ENCODE data around the gene DST.

Gene DST

DNA sequence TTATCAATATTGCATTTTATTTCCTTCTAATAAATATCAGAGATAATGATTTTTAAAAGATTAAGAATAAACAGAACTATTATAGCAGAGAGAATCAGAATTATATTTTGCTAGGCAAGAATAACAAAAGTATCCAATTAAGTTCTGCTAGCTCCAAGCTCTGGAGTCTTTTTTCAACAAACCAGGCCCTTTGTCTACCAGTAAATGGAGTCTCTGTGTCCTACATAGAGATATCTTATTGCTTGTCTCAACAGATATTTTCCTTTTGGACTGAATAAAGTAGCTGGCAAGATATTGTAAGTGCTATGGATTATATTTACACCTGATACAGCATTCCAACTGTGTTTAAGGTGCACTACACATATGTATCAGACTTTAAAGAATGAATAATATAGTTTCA, 107.1 kb downstream of the DST start:
- DNase-seq, result no peak

DNA sequence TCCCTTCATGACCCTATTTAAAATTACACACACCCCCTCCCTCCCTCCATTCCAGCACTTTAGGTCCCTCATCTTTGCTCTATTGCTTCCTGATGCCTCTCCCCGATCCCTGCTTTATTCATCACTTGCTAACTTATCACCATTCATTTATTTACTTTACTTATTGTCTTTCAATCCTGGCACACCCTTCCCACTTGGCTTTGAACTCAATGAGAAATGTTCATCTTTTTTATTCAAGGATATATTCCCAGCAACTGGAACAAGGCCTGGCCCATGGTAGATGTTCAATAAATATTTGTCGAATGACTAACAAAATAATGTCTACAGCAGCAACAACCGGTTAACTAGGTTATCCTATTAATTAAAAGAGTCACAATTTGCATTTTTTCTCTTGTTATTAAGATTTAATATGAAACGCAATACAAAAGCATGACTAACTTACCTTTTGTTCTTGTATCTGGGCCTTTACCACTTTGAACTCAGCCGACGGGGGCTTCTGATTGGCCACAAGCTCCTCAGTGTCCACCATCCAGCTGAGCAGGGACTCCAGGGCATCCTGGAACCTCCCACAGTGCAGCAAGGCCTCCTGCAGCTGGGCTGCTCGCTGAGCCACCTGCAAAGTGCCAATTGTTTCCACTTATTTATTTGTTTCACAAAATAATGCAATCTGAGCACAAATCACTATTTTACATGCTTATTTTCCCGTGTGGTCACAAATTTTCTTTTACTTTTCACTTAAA, 107.8 kb downstream of the DST start:
- no peak for DNase-seq

DNA sequence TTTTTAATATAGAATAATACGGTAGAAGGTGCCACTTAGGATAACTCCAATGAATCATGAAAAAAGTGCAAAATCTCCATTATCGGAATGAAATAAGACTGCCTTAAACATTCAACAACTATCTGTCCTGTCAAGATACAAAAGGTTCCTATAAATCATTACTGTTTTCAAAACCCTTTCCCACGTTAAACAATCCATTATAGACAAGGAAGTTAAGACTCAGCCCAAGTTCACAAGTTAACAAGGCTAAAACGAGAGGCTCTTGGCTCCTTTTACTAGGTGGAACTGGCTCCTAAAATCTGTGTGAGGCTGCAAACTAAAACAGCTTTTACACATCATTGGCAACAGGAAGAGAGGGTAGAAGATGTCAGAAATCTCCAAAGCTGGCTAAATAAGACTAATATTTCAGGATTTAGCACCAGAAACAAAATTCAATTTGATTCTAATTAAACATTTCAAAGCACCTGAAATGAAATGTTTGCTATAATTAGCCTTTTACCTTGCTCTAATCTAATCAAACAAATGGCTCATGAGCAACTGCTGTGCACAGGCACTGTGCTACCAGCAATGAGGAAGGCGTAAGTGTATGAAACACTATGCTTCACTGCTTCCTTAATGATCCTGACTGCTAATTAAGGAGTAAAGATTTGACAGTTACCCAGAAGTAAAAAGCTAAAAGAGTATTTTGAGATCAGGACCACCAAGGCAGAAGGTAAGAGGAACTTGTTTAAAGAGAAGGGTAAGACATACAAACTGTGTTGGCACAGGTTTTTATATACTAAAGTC, 109.7 kb downstream of the DST start:
- DNase-seq, result no peak

DNA sequence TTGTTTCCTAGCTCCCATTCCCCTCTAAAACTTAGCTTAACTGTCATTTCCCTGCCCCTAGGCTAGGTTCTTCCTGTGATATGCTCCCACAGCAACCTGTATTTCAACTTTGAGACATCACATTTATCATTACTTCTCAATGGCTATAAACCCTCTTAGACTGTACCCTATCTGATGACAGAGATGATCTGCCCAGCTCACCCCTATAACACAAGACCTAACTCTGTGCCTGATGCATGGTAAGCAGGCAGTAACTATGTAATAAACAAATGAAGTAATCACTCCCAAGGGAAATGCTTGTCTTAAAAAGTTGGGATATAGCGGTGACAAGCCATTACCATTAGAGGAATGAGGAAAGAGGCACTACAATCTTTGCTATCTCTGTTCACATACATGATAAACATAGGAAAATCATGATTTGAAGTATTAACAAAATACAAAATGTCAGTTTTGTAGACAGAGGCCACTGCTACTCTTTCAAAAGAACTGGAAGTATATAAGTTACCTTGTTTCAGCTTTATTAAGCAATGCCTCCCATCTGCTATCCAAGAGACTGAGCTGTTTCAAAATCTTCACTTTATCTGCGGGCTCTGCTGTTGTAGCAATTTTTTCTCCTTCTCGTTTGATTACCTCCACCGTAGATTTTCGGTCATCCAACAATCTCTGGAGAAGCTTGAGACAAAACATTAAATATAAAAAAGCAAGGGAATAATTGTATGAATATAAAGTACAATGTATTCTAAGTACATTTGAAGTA, 110.7 kb downstream of the DST start:
- no peak for DNase-seq

DNA sequence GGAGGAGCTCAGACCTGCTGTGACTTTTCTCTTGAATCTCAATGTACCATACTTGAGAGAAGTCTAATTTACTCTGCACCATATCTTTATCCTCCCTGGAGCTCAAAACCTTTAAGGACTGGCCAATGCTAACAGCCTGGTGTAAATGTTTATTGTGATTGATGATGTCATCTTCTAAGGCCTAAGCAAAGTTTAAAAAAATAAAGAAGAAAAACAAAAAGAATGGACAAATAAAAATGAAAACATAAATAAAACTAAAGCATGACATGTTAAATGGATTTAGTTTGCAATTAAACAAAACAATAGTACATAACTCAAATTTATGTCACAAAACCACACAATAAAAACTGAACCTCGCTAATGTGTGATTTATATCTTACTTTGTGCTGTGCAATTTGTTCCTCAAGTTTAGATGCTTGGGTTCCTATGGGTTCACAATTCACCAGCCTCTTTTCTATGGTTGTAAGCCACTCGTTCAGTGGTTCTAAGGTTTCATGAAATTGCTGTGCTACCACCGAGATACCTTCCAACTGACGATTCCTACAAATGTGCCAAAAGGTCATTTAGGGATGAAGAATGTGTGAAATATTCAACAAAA, 113.0 kb downstream of the DST start:
- no peak for DNase-seq

DNA sequence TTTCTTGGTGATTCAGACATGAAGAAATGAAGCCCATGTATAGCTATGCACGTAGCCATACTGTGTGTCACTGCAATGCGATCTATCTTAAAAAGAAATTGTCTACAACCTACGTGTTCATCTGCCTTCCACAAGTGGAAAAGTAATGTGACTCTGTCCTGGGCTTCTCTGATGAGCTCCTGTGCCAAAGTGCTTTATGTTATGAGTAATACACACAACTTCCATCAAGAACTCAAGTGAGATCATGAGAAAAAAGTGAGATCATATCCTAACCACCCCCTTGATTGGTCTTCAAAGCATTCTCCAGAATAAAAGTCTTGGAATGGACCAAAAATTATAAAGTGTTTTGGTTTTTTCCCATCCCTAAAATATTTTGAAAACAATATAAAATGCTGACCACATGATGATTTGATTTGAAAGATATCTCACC, 114.3 kb downstream of the DST start:
- no peak for DNase-seq

DNA sequence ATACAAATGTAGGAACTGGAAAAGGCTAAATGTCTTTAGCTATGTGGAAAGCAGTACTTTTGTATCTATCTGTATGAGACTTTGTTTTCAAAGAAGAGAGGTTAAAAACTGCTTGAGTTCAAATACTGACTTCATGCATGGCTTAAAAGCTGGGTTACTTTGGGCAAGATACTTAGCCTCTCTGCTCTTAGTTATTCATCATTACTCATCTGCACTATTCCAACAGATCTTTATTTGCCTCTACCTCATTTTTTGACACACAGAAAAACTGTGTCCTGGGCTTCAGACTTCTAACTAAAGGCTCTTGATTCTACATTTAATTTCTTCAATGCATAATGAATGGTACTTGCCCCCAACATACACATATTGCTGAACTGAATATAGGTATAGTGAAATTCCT, 114.8 kb downstream of the DST start:
- DNase-seq, result no peak

DNA sequence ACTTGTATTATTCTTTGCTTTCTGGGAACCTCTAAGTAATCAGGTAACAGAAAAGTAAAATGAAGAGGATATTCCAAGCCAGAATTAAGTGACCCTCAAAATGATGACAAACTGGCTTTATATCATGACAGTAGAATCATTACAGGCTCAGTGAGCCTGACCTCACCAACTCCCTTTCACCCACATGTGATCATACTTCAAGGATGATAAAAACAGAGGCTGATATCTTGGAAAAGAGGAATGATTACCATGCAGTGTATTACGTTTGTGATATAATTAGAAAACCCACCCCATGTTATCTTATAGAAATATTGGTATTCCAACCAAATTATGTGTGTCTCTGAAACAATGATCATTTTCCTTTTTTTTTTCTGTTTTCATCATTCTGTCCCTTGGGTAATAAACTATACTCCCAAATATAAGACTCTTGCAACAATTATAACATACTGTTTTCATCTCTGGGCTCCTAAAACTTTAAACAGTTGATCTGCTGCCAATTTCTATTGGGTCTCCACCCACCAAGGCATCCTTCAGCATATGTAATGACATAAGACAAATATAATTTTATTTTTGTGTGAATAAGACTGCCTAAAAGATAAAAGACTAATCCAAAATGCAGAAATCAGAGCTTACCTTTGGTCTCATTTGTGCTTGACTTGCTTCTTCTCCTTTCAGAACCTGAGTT, 115.7 kb downstream of the DST start:
- no peak for DNase-seq

DNA sequence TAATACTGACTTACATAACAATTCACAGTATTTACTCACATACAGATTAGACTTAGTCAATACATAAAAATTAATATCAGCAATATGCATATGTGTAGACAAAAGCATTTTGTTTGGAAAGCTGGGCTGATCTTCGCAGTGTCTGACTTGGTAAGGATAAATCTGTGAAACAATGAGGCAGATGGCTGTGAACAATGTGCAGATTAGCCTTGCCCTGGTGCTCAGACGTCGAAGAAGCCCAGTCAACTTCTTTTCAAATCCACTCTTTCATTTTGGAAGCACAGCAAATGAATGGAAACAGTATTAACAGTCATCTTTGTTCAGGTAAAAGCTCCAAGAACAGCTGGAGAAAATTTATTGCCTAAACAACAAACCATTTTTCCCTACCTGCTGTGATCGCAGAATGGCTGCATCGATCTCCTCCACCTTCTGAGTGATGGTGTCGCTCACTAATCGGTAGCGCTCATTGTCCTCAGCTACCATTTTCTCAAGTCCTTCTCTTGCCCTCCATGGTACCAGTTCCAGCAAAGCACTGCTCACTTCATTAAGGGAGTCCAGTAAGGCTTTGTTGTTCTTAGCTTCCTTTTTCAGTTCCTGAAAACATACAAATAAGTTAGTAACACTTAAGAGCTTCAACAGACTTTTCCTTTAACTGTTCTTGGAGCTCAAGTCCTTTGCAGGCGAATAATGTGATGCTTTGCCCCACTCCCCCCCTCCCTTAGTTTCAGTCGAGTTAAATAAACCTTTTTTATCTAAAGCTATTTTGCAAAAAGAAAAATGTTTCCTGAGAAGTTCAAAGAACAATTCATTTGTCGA, 116.5 kb downstream of the DST start:
- no peak for DNase-seq

DNA sequence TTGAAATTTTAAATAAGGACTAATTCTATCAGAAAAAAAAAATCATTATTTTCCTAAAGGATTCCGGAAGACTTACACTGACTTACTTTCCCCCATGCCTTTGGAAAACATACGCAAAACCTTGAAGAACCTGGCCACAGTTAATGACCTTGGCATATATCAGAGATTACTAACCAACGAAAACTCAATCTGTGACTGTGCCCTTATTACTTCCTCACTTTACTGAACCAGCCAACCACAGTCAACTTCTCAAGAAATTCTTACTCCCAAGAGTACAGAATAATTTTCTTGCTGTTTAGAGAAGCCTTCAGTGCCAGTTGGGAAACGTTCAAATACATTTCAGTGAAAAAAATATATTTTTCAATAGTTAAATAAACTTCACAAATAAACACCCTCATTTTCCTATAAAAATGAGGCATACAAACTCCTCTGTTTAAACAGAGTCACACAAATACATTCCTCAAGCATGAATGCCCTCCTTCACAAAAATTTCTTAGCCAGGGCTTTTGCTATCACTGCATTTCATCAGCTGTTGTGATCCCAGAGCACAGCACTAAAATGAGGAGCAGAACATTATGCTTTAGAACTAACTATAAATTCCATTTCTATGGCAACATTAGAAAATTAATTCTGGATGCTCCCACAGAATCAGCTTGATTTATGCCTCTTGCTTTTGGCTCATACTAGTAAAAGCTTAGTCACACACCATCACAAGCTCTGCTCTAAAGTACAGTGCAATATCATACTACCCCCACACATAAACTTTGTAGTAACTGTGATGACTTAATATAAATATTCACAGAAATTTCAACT, 117.6 kb downstream of the DST start:
- DNase-seq, result no peak

DNA sequence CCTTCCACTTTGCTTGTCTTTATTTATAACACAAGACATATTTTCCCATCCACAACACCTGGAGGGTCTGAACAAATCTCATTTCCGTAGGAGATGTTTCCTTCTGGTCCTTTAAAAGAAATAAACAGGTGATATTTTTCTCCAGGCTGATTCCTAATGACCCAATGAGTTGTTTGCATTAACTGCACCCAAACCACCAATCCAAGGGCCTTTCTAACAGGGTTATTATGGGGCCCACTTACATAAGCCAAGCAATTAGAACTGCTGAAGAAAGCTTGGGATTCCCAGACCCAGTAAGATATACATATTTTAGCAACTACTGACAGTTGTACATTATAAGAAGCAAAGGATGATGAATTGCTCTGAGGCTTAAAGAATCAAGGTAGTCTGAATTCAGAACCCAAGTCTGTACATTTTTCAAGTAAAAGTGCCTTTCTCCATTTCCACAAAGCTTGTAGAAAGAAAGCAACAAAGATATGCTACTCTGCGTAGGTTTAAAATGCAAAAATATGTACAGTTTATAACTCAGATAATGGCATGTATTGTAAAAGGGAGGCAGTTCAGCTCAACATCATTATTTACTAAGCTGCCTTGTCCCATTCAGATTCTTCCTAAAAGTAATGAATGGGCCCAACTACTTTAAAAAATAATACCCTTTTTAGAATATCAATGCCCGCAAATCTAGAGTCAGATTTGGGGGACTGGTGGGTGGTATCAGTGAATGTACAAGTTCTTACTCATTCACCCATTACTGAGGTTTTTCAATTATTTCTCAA, 120.0 kb downstream of the DST start:
- no peak for DNase-seq

DNA sequence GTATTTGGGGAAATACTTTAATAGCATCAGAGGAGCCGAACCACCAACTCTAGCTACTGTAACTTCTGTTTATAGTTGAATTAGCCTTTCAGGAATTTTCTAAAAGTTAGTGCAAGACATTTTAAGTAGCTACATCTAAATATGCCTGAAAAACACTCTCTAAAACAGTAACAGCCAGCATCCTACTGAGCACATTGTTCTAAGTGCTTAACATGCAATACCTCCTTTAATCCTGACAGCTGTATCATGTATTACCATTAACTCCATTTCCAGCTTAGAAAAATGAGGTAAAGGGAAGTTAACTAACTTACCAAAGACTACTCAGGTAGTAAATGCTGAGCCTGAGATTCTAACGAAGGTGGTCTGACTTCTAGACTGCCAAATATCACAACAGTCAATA, 120.7 kb downstream of the DST start:
- no peak for DNase-seq

DNA sequence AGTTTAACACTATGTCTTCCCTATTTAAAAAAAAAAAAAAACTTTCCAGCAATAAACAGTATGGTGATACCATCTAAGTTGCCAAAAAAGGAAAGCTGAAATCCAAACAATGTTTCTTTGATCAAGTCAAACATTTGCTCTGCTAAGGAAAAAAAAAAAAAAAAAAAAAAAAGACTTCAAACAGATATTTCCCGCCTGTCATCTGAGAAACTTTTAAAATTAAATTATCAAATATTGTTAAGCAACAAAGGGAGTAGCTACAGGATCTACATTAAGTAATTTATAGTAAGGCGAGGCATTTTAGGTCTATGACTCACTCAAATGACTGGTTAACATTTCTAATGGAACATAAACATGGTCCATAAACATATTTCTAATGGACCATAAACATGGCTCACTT, 121.2 kb downstream of the DST start:
- DNase-seq, result no peak

DNA sequence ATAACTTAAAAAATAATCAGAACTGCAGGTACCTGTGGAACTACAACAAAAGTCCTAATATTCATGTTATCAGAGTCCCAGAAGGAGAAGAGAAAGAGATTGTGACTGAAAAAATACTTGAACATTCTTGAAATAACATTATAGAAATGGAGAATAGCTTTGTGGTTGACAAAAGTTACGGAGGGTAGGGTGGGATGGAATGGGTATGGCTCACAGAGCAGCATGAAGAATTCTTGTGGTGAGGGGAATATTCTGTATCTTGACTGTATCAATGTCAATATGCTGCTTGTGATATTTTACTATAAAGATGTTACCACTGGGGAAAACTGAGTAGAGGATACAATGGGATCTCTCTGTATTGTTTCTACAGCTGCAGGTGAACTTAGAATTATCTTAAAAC, 122.5 kb downstream of the DST start:
- DNase-seq, result no peak

DNA sequence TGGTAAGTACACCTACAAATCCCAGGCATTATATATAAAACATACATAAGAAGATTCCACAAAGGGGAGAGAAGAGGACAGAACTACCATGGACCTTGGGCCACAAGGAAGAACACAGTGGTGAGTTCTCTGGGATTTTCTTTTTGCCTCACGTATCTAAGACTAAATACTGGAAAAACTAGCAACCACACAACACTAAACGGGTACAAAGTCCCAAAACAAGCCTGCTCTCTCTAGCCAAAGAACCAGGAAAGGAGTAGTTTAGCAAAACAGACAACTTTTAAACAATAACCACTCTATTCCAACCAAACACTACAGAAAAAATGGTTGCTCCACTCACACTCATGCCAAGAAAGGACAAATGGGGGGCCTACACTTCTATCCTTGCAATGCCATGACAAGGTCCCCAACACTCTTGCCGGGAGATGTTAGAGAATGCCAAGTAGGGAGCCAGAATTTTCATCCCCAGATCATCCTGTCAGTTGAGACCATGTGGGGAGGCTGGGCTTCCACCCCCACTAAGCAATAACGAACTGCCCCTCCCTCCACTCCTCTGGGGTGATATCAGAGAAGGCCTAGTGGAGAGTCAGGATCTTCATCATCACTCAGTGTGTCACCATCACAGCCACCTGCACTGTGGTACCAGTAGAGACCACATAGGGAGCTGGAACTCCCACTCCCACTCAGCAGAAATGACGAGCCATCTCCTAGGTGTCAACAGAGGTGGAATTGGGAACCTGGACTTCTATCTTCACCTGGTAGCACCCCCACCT, 123.5 kb downstream of the DST start:
- no peak for DNase-seq

DNA sequence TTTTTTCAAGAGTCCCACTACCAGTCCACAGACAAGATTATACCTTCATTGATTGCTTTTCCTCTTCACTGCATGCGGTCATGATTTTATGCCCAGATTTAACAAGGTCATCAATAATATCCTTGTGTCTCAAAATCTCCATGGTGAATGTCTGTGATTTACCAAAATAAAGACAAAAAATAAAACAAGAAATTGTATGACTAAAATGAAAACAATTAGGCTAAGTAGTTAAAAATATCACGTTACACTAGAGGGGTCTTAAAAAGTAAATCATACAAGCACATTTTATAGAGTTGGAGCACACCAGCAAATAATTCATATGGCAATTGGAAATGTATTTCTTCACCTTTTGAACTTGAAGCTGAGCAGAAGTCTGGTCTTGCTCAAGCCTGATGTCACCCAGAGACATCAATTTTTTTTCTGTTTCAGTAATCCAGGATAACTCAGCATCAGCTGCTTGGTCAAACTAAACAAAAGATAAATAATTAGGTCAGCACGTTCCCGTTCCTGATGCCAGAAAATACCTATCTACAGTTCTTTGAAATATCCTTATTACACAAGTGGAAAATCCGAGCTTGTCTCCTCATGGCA, 125.4 kb downstream of the DST start:
- DNase-seq, result no peak

DNA sequence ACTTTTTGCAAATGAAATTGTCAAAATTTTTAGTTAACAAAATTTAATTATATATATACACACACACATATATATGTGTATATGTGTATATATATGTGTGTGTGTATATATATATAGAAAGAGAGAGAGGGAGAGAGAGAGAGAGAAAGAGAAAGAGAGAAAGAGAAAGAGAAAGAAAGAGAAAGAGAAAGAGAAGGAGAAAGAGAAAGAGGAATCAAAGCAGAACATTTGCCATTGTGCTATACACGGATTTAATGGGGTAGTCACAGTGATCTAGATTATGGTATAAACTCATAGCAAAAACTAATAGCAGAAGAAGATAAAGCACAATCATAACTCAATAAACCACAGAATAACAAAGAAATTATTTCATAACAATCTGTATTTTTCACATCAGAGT, 126.7 kb downstream of the DST start:
- no peak for DNase-seq

DNA sequence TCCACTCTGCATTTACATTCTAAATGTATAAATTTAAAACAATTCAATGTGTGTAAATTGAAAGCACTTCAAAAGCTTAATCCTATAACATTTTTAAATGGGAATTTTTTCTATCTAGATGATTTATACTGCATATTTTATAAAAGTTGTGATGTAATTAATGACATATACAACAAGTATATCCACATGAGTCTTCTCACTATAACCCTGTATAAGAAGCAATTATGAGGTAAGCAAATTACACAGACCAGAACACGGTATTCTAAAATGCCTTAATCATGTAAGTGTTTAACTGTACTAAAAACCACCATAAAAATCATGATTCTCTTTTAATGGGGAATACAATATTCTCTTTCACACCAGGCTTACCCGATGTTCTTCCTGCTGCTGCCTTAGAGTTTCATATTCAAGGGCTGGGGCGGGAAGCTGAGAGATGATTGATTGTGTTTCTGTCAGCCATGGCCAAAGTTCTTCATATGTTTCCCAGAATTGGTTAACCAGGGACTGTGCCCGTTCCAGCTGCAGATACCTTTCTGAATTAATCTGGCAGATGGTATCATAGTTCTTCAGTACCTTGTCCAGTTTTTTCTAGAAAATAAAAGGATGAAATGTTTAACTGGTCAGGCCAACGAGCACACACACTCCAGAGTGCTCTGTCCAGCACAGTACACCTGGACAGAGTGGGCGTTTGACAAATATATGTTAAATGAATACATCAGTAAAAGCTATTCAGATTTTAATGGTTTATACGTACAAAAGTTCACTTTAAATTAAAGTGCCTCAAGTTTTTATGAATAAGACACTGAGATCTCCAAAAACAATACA, 127.4 kb downstream of the DST start:
- no peak for DNase-seq

Data from NCI-H526 (cell line).